ENCODE measurements around the gene TP53I3. TPM values are rescaled to one million over a fixed set of nuclear protein-coding genes. Genes with fewer than 3 reads are reported as not detected.

Gene TP53I3
- total RNA-seq, 1 experiment from 2014 or later: 48.1 TPM

DNA sequence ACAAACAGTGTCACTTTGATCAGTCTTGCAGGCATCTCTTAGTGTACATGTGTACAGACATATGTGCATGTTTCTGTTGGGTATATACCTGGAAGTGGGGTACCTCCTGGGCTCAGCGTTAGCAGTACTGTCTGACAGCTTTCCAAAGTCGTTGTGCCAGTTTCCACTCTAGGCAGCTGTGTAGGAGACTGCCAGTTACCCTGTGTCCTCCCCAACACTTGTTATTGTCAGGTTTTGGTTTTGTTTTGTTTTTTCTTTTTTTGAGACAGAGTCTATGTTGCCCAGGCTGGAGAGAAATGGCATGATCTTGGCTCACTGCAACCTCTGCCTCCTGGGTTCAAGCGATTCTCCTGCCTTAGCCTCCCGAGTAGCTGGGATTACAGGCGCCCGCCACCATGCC lies 28.9 kb downstream of the TP53I3 start:
- H2BK12ac ChIP-seq (ENCODE audit: insufficient read length, low read depth, low read length): no peak overlapping the region

More for the DNA sequence above, 28.9 kb downstream of the TP53I3 start:
- no peak overlapping the region for H4K91ac ChIP-seq (ENCODE audit: insufficient read length, low read depth, low read length)
- no peak overlapping the region for H3K23ac ChIP-seq (ENCODE audit: insufficient read length, low read depth, low read length)
- no peak overlapping the region for H3K27ac ChIP-seq (ENCODE audit: insufficient read length, low read depth, low read length)
- H3K79me1 ChIP-seq (ENCODE audit: insufficient read depth, low read depth, low read length, poor library complexity, severe bottlenecking): no peaks in the 10 kb centered on the region
- H2AFZ ChIP-seq (ENCODE audit: low read length): no peak overlapping the region
- H4K5ac ChIP-seq (ENCODE audit: insufficient read length, low read depth, low read length): no peak overlapping the region
- no peak overlapping the region for H3K18ac ChIP-seq (ENCODE audit: insufficient read length, low read depth, low read length)
- no peak overlapping the region for H2AK5ac ChIP-seq (ENCODE audit: insufficient read length, low read length)
- H3K27me3 ChIP-seq (ENCODE audit: insufficient read depth, low read length): no peaks in the 10 kb centered on the region
- Mint-ChIP-seq H3K4me1 (peaks cover 0 to 3% of the 10 kb centered on the region in 2 experiments; a peak in 2 of 4 replicates), H3K4me3 (no peak overlapping the region), H3K36me3 (ENCODE audit: insufficient read depth in 1 of 3, low read depth in 3 of 3) (peaks cover 17 to 26% (median 18%) of the 10 kb centered on the region in 3 experiments), H3K9me3 (no peaks in the 10 kb centered on the region), H3K27me3 (ENCODE audit: low read depth) (no peaks in the 10 kb centered on the region), H3K27ac (no peak overlapping the region)
- DNase-seq: no peak
- no peaks in the 10 kb centered on the region for H3K4me1 ChIP-seq (ENCODE audit: insufficient read depth, low read length)
- no peak overlapping the region for H3K56ac ChIP-seq (ENCODE audit: insufficient read length, low read depth, low read length)
- H3K9me3 ChIP-seq (ENCODE audit: control insufficient read depth, low read depth, low read length): no peaks in the 10 kb centered on the region
- H2BK5ac ChIP-seq (ENCODE audit: insufficient read length, low read length): no peak overlapping the region
- no peak overlapping the region for H3K4ac ChIP-seq (ENCODE audit: low read depth, low read length)
- H3K9ac ChIP-seq (ENCODE audit: extremely low read depth, insufficient read length, low read length): no peak overlapping the region
- no peak overlapping the region for H2BK15ac ChIP-seq (ENCODE audit: low read depth, low read length)
- no peak overlapping the region for H3T11ph ChIP-seq (ENCODE audit: low read length)
- H2BK20ac ChIP-seq (ENCODE audit: low read depth, low read length, poor library complexity, severe bottlenecking): no peak overlapping the region
- H3K79me2 ChIP-seq (ENCODE audit: insufficient read depth, low read length): no peaks in the 10 kb centered on the region
- TF ChIP-seq CTCF (conservative IDR thresholded peaks at IDR 0.05): no peak
- no peak overlapping the region for H2BK120ac ChIP-seq (ENCODE audit: low read depth, low read length, poor library complexity, severe bottlenecking)
- no peak overlapping the region for H3K14ac ChIP-seq (ENCODE audit: insufficient read depth, low read length)
- H4K20me1 ChIP-seq (ENCODE audit: control insufficient read depth, insufficient read depth, insufficient read length): no peaks in the 10 kb centered on the region
- no peak overlapping the region for H4K8ac ChIP-seq (replicated peaks; ENCODE audit: insufficient read length, low read depth, low read length)
- no CpG with 5 or more reads among the region's 6 CpGs for WGBS (ENCODE audit: extremely low coverage, insufficient read length, low lambda C conversion rate)
- H3K23me2 ChIP-seq (ENCODE audit: insufficient read length, low read depth, low read length, poor library complexity, severe bottlenecking): no peaks in the 10 kb centered on the region
- H3K4me2 ChIP-seq (ENCODE audit: insufficient read depth, insufficient read length, low read length): no peak overlapping the region

All from H9 (cell line).